NCI-H82 (cell line): ENCODE measurements around the gene UBR3.
A peak's percentile ranks its signal among the peaks of the same experiment; 100 is the strongest.
"Not testable (repeated sequence)": the region's sequence is repeated elsewhere in the genome, so short reads cannot be mapped to it uniquely, and the experiment has no call there.

Experiments
- DNase-seq: peaks from one replicate; lab custom pipeline; 2025; lab: John Stamatoyannopoulos, UW

The UBR3 gene

DNA sequence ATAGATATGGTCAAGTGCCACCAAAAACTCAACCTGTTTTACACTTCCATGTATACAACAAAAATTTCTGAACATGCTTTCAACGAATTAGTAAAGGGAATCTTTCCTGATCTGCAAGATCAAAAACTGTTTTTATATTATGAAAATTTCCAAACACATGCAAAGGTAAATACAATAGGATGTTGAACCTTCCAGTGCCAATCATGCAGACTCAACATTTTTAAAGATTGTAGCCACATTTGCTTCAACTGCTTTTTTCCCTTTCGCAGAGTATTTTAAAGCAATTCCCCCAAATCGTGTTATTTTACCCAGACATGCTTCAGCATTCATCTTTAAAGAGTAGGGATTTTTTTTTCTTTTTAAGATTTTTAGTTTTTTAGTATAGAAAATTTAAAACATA lies 40.3 kb downstream of the UBR3 start:
- no peak for DNase-seq

DNA sequence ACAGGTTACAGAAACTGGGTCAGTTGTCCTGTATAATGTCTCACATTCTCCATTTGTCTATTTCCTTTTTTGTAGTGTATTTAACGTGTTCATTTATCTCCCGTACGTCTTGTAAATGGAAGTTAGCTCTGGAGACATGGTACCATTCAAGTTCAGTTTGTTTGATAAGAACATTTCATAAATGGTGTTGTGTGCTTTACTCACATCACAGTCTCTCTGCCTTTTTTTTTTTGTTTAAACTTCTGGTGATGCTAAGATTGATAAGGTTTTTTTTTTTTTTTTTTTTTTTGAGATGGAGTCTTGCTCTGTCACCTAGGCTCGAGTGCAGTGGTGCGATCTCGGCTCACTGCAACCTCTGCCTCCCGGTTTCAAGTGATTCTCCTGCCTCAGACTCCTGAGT lies 41.7 kb downstream of the UBR3 start:
- no peak for DNase-seq

DNA sequence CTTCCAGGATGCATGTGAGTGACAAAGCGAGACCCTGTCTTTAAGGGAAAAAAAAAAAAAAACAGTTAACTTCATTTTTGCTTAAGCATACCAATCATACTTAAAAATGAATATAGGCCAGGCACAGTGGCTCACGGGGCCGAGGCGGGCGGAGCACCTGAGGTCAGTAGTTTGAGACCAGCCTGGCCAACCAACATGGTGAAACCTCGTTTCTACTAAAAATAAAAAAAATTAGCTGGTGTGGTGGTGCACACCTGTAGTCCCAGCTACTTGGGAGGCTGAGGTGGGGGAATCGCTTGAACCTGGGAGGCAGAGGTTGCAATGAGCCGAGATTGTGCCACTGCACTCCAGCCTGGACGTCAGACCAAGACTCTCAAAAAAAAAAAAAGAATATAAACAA lies 44.1 kb downstream of the UBR3 start:
- DNase-seq = not testable (repeated sequence)

DNA sequence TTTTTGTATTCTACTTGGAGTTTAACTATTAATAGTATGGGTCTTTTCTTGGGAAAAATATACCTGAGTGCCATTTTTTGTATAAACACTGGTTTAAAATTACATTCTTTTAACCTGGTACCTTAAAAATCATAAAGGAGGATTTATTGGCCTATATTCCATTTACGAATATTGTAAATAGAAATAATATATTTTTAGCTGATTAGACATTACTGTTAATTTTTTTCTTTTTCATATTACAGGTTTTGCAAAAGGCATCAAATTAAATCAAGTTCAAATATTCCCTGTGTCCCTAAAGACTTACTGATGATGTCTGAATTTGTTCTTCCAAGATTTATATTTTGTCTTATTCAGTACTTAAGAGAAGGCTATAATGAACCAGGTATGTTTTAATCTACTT lies 44.7 kb downstream of the UBR3 start:
- no peak for DNase-seq

DNA sequence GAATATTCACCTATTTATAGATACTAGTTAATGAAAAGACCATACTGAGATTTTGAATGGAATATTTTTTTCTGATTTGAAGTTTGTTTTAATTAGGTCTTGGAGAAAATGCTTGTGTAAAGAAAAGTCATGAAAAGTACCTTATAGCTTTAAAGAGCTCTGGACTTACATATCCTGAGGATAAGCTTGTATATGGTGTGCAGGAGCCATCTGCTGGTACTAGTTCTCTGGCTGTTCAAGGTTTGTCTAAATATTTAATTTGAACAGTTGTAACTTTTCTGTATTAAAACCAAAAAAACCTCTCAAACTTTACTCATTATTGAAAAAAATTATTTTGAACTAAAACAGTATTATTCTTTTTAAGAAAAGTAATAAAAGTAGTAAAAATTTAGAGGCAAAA lies 50.1 kb downstream of the UBR3 start:
- DNase-seq = peak; percentile 43

DNA sequence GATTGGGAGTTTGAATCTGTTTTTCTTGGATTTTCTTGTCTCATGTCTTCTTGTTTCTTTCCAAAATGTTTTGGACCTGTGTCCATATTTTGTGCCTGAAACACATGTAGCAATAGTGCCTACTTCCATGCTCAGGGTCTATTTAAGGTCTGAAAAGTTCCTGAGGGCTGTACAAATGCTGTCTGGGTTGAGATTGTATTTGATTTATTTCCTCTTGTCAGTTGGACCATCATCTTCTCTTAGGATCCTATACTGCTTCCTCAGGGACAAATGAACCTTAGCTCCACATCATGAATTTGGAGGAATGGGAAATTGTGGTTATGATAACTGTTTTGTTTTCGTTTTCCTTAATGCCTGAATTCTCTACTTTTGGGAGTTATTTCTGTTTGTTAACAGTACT lies 59.9 kb downstream of the UBR3 start:
- DNase-seq = no peak

DNA sequence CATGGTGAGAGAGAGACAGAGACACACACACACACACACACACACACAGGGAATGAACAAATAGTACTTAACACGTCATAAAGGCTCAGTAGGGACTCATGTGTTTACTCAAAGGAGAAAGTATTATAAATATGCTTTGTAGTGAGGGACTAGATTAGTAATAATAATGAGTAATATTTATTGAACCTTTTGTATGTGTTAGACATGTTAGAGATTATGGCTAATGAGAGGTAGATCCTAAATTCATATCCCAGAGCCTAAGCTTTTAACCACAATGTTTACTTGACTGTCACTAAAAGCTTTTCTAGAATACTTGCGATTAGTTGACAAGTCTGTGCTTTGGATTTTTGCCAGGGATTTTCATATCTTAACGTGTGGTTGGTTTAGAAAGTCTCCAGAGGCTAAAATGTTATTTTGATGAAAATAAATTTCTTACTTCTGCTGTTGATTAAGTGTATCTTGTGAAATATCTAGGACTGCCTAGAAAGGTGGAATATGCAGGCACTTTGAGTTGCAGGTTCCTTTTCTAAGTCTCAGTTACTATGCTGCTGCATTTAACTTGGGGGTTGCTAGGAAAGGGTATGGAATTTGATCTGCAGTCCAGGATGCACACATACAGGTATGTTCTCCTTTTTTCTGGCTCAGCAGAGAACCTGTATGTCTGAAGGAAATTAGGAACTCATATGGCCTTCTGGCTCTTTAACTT lies 64.5 kb downstream of the UBR3 start:
- no peak for DNase-seq

DNA sequence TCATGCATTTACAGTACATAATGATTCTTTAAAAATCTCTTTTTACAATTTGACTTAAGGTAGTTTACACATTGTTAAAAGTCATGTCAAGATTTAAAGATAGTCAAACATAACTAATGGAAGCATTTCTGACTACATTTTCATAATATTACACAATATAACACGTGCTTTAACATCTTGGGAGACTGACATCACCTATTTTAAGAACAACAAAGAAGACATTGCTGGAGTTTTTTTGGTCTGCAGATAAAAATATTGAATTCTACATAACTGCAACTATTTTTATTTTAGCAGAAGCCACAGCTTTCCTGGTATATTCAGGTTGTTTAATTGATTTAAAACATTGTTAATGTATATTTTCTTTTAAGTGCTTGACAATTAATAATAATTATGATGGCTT lies 65.7 kb downstream of the UBR3 start:
- no peak for DNase-seq

DNA sequence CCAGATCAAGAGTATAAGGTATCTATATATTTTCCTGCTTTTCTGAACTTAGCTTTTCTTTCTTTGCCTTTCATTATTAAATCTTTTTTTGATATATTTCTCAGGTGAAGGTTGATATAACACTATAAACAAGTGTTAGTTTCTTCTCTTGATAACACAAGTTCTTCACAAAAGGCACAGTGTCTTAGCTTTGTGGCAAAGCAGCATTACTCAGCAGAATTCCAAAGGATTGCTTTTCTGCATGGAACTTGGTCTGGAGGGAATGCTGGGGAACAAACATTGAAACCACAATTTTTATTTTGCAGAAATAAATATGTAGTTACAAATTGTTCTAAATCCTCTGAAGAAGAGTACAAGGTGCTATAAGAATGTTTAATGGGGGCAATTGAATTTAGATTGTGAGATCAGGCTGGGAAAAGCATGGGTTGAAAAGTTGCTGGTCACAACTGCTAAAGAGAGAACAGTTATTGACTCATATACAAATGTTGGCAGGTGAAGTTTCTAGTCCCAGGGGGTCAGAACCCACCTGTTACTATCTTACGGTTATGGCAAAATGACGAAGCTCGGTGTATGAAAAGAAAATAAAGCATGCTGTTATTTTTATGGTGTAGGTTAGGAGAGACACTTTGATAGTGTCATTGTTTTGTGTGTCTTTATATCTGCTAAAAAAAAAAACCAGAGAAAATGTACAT lies 68.2 kb downstream of the UBR3 start:
- no peak for DNase-seq

DNA sequence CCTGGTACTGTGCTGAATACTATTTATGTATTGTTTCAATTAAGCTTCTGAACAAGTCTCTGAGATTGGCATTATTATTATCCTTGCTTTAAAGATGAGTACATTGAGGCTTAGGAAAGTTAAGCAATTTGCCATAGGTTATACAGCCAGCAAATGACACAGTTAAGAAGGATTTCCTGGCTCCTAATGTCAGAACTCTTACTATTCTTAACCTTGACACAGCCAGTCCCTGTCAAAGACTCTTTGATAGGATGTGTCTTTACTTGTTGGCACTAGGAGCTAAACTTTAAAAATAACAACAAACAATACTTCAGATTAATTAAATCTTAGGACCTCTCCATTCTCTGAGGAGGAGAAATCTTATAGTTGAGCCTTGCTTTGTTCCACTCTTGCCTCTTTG lies 70.6 kb downstream of the UBR3 start:
- DNase-seq = no peak

DNA sequence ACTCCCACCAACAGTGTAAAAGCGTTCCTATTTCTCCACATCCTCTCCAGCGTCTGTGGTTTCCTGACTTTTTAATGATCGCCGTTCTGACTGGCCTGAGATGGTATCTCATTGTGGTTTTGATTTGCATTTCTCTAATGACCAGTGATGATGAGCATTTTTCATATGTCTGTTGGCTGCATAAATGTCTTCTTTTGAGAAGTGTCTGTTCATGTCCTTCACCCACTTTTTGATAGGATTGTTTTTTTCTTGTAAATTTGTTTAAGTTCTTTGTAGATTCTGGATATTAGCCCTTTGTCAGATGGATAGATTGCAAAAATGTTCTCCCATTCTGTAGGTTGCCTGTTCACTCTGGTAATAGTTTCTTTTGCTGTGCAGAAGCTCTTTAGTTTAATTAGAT lies 72.8 kb downstream of the UBR3 start:
- not testable (repeated sequence) for DNase-seq

DNA sequence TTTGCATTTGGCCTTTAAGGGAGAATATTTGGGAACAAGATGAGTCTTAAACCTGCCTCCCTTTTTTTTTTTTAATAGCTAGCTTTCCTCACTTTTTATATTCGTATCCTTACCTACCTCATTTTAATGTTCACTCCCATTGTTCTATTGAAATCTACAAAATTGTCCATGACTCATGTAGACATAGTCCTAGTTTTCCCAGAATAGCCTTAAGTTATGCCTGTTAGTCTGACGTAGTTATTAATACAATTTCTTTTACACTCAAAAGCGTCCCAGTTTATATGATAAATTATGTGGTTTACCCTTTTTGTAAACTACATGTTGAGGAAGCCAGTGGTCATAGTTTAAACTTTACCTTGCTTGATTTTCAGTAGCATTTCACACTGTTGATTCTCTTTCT lies 73.4 kb downstream of the UBR3 start:
- DNase-seq = no peak

DNA sequence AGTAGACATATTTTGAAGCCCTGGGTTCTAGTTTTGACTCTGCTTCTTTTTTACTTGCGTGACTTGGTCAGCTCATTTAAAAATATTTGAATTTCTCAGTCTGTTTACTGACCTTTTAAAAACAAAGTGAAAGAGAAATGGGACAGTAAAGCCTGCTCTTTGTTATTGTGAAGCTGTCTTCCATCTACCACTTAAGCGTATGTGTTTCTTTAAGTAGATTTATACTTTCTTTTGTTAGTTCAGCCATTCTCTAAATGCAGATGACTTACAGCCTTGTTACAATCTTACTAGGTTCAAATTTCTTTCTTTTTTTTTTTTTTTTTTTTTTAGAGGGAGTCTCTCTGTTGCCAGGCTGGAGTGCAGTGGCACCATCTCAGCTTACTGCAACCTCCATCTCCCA lies 79.5 kb downstream of the UBR3 start:
- DNase-seq = no peak

DNA sequence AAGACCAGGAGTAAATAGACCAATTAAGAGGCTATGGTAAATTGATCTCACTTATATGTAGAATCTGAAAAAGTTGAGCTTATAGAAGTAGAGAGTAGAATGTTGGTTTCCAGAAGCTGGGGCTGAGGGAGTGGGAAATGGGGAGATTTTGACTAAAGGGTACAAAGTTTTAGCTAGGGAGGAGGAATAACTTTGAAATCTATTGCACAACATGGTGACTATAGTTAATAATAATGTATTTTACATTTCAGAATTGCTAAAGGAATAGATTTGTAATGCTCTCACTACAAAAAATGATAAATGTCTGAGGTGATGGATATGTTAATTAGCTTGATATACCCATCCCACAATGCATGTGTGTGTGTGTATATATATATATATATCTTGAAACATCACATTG lies 82.1 kb downstream of the UBR3 start:
- no peak for DNase-seq

DNA sequence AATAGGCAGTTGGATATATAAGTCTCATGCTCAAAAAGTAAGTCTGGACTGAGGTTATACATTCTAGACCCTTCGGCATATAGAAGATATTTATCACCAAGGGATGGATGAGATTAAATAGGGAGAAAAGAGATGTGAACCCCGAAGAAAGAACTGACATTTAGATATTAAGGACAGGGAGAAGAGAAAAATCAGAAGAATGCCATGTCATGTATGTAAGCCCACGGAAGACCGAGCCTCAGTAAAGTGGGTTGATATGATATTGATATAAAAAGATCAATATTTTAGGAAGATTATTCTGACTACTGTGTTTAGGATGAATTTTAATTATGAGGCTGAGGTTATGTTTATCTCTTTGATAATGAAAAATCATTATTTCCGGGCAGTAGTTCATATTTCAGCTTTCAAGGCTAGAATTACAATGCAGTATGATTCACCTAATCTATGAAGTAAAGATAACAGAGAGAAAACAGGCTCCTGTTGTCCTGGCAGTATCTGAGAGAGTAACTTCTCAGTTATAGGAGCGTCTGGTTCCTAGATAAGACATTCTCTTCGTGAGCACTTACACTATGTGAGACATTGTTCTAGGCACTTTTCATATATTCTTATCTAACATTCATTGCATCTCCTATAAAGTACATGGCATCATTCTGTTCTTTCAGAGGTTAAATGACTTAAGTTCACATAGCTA lies 83.0 kb downstream of the UBR3 start:
- no peak for DNase-seq

DNA sequence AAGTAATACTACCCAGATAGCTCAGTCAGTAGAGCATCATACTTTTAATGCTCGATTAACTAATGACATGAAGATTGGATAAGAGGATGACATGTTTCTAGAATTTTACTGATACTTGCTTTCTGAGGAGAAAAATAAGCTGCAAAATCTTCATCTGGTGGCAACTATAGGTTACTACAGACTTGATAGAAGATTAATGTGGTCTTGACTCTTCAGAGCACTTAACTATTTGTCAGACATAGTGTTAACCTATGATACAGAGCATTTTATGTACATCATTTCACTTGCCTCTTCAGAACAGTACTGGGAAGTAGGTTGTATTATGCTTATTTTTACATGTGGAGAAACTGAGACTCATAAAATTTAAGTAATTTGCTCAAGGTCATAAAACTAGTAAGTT lies 83.9 kb downstream of the UBR3 start:
- no peak for DNase-seq

DNA sequence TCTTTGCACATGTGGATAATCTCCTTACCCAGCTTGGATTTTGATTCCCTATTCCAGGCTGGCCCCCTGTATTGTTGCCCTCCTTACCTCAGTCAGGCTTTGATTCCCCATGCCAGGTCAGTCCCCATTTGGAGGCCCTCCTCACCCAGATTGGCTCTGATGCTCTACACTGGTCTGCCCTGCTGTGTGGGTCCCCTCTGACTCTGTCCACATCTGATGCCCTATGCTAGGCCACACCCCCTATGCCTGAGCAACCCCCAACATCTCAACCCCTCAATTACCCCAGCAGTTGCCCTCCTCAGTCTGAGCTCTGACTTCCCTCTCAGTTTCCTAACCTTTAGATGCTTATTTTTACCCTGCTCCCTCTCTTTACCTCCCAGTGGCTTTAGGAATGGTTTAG lies 89.4 kb downstream of the UBR3 start:
- no peak for DNase-seq

DNA sequence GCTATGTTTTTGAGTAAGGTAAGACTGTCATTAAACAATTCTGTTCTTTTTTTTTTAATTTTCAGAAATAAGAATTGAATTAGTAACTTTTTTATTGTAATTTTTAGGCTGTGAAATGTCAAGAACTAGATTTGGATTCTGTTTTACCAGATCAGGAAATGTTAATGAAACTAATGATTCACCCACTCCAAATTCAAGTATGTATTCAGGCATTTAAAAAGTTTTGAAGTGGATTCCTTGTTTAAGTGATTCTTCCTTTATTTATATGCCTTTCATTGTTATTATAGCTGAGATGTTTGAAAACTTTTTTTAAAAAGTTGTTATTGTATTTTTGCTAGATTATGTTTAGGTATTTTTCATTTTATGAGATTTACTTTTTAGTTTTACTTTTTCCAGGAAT lies 96.7 kb downstream of the UBR3 start:
- no peak for DNase-seq

DNA sequence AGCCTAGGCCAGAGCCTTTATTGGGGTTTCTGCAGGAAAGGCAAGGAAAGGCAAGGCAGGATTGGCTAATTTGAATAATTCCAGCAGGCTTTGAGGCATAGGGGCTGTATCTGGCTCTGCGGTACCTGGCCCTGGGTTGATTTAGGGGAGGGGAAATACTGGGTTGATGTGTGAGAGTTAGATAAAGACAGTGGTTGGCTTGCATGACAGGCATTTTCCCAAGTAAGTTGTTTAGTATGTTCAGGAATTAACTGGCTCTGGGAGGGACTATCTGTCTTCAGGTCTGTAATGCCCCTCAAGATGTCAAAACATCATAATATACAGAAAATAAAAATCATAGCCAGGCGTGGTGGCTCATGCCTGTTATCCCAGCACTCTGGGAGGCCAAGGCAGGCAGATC lies 98.7 kb downstream of the UBR3 start:
- DNase-seq = no peak

DNA sequence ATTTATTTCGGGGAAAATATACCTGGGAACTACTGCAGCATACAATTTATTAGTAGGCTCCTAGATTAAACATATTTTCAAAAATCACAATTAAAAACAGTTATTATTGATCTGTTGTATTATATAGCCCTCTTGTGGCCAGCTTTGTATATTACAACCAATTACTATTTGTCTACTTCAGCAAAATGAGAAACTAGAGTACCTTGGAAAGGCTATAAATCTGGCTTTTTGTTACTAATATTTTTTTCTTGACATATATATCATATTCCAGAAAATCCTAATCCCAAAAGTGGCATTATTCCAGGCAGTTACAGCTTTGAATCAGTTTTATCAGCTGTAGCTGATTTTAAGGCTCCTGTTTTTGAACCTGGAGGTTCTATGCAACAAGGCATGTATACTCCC lies 101.2 kb downstream of the UBR3 start:
- DNase-seq = peak; percentile 69

DNA sequence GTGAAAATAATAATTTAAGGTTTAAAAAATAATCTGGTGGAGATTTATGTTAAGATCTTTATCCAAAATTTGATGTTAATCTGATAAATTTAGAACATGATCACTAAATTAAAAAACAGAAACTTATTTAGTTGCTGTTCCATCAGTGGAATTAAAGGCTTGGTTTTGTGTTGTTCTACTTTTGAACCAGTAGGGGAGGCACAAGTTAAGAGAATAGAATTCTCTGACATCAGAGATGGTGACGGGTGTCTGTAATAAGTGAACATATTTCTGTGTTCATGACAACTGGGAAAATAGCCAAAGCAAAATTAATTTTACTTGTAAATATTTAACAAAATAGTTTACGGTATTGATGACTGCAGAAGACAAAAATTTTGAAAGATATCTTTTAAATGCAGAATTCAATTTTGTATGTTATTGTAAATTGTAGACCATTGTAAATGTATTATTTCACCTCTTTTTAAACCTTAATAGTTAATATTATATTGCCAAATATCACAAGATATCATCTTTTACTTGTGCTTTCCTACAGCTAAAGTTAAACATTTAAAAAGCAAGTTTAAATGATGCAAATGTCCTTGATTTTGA lies 106.0 kb downstream of the UBR3 start:
- DNase-seq = peak; percentile 63

DNA sequence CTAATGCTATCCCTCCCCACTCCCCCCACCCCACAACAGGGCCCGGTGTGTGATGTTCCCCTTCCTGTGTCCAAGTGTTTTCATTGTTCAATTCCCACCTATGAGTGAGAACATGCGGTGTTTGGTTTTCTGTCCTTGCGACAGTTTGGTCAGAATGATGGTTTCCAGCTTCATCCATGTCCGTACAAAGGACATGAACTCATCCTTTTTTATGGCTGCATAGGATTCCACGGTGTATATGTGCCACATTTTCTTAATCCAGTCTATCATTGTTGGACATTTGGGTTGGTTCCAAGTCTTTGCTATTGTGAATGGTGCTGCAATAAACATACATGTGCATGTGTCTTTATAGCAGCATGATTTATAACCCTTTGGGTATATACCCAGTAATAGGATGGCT lies 109.4 kb downstream of the UBR3 start:
- DNase-seq = not testable (repeated sequence)

DNA sequence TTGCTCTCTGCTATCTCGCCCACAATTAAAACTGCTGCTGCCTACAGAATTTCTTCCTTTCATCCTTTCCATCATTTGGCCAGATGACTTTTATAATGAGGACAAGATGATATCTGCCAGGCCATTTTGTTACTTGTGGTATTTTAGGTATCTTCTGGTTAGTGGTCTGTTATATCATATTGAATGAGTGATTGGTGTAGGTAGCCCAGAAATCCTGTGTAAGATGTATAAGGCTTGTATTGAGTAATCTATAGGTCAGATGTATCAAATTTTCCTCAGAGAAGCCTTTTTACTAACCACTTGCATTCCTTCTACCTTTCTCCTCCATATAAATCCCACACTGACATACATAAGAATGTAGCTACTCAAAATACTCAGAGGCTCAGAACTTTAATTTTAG lies 118.3 kb downstream of the UBR3 start:
- DNase-seq = no peak
